Nephron progenitor cell (in vitro differentiated cells): ENCODE data around the gene COPZ2.

Experiments
- DNase-seq: peaks from one replicate; pipeline ENCODE4 v3.0.0; 2021
- H3K27ac Mint-ChIP-seq: 2 replicates; pipeline ENCODE4 v1.8.0; 2021; ENCODE audit warnings: mild to moderate bottlenecking, moderate library complexity, mixed read lengths
- H3K27me3 Mint-ChIP-seq: 2 replicates; pipeline ENCODE4 v1.8.0; 2021; ENCODE audit warnings: mild to moderate bottlenecking, low read depth, mixed read lengths; ENCODE audit not compliant: poor library complexity
- H3K36me3 Mint-ChIP-seq: 2 replicates; pipeline ENCODE4 v1.8.0; 2021; ENCODE audit warnings: low read depth, mixed read lengths
- H3K4me1 Mint-ChIP-seq: 2 replicates; pipeline ENCODE4 v1.8.0; 2021; ENCODE audit warnings: mixed read lengths
- H3K4me3 Mint-ChIP-seq: 2 replicates; pipeline ENCODE4 v1.8.0; 2021; ENCODE audit warnings: mild to moderate bottlenecking, moderate library complexity, mixed read lengths
- H3K9me3 Mint-ChIP-seq: 2 replicates; pipeline ENCODE4 v1.8.0; 2021; ENCODE audit warnings: mild to moderate bottlenecking, moderate library complexity, mixed read lengths
- CTCF ChIP-seq: fragments of 200-600 bp; sonication (generic); IDR thresholded peaks from 2 replicates; pipeline ENCODE4 v1.5.0; 2021; ENCODE audit warnings: antibody characterized with exemption

Gene COPZ2

GRCh38 chr17:48011405-48012150 is 26.0 kb downstream of the COPZ2 start:
- peak overlapping the region; percentile 77 for H3K4me3 Mint-ChIP-seq
- H3K36me3 Mint-ChIP-seq: no peaks in the 10 kb centered on the region
- H3K4me1 Mint-ChIP-seq: peaks cover 66% of the 10 kb centered on the region
- peak; percentile 42 for DNase-seq
- H3K9me3 Mint-ChIP-seq: no peaks in the 10 kb centered on the region
- TF ChIP-seq CTCF: peak; percentile 48
- peak overlapping the region; percentile 95 for H3K27ac Mint-ChIP-seq
- H3K27me3 Mint-ChIP-seq: peaks cover 5% of the 10 kb centered on the region

GRCh38 chr17:48010193-48010592 is 27.4 kb downstream of the COPZ2 start:
- Mint-ChIP-seq H3K4me3 (no peak overlapping the region), H3K27ac (no peak overlapping the region), H3K4me1 (peaks cover 68% of the 10 kb centered on the region), H3K9me3 (no peaks in the 10 kb centered on the region), H3K27me3 (peaks cover 5% of the 10 kb centered on the region), H3K36me3 (no peaks in the 10 kb centered on the region)
- no peak for DNase-seq
- TF ChIP-seq CTCF: no peak

- no peak overlapping the region for H3K4me3 Mint-ChIP-seq
- peak overlapping the region; percentile 24 for H3K27ac Mint-ChIP-seq
- DNase-seq: no peak
- peaks cover 71% of the 10 kb centered on the region for H3K4me1 Mint-ChIP-seq
- peaks cover 4% of the 10 kb centered on the region for H3K27me3 Mint-ChIP-seq
- no peak for TF ChIP-seq CTCF
- no peaks in the 10 kb centered on the region for H3K36me3 Mint-ChIP-seq
- no peaks in the 10 kb centered on the region for H3K9me3 Mint-ChIP-seq
These were observed 30.5 kb downstream of the COPZ2 start for GRCh38 chr17:48006936-48007709.

- peak overlapping the region; percentile 55 for H3K4me3 Mint-ChIP-seq
- H3K9me3 Mint-ChIP-seq: no peaks in the 10 kb centered on the region
- peaks cover 6% of the 10 kb centered on the region for H3K27me3 Mint-ChIP-seq
- DNase-seq: no peak
- H3K27ac Mint-ChIP-seq: peak overlapping the region; percentile 93
- no peak for TF ChIP-seq CTCF
- no peaks in the 10 kb centered on the region for H3K36me3 Mint-ChIP-seq
- H3K4me1 Mint-ChIP-seq: peaks cover 68% of the 10 kb centered on the region
These were observed 32.6 kb downstream of the COPZ2 start for GRCh38 chr17:48004983-48005382.

- peak; percentile 46 for DNase-seq
- H3K9me3 Mint-ChIP-seq: no peaks in the 10 kb centered on the region
- peaks cover 70% of the 10 kb centered on the region for H3K4me1 Mint-ChIP-seq
- H3K27me3 Mint-ChIP-seq: peaks cover 7% of the 10 kb centered on the region
- TF ChIP-seq CTCF: peak; percentile 14
- H3K36me3 Mint-ChIP-seq: no peaks in the 10 kb centered on the region
- H3K4me3 Mint-ChIP-seq: peak overlapping the region; percentile 70
- peak overlapping the region; percentile 66 for H3K27ac Mint-ChIP-seq
These were observed 34.0 kb downstream of the COPZ2 start for GRCh38 chr17:48003417-48004151.
